GM10266 (cell line): ENCODE measurements around the gene SPATA21.
"Not testable (repeated sequence)": the region's sequence is repeated elsewhere in the genome, so short reads cannot be mapped to it uniquely, and the experiment has no call there.

Experiments used
- DNase-seq: peaks from one replicate; pipeline ENCODE4 v3.0.0; 2012; ENCODE audit errors: extremely low spot score
- CTCF ChIP-seq: IDR thresholded peaks from 2 replicates; pipeline ENCODE4 v1.5.1; 2012; ENCODE audit warnings: mild to moderate bottlenecking, low read depth; ENCODE audit not compliant: control insufficient read depth, insufficient read depth; ENCODE audit errors: missing control alignments

The SPATA21 gene

DNA sequence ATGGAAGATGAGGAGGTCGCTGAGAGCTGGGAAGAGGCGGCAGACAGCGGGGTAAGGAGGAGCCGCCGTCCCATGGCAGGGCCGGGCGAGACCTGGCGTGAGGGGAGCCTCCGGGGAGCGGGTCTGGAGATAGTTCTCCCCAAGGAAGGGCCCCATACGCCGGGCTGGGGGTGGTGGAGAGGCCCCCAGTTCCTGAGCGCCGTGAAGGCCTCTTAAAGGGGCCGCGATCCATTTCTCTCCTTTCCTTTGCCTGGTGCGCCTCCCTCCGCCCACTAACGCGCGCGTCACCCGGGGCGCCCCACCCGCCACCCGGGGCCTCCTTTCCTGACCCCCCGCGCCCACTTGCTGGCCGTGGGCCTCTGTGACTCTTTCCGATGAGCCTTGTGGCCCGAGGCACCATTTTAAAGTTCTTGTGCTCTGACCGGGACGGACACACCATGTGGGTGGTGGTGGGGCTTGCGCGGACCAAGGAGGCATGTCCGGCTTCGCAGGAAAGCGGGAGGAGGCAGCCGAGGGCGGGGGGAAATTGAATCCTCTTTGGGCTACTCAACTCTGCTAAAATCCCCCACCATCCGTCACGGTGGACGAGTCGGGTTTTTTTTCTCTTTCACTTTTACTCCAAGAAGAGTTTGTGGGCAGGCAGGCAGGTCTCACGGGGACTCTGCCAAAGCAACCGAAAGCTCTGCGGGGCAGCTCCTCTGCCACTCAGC lies 69.8 kb downstream of the SPATA21 start:
- no peak for TF ChIP-seq CTCF
- DNase-seq, result peak; percentile 76

- DNase-seq, result peak; percentile 89
- TF ChIP-seq CTCF, result no peak
These were observed 70.4 kb downstream of the SPATA21 start, which contains the start of gene SZRD1 for GRCh38 chr1:16366722-16367257. Gene SZRD1 (plus strand): TSS chr1:16367242. CDS start chr1:16367258, 16 bp downstream.

DNA sequence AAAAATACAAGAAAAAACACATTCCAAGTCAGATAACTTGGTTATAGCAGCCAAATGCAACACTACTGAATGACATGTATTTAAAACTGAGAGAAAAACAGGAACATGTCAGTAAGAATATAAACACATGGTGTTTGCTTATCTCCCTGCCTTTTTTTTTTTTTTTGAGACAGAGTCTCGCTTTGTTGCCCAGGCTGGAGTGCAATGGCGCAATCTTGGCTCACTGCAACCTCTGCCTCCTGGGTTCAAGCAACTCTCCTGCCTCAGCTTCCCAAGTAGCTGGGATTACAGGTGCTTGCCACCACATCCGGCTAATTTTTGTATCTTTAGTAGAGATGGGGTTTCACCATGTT lies 72.1 kb downstream of the SPATA21 start:
- DNase-seq, result not testable (repeated sequence)

DNA sequence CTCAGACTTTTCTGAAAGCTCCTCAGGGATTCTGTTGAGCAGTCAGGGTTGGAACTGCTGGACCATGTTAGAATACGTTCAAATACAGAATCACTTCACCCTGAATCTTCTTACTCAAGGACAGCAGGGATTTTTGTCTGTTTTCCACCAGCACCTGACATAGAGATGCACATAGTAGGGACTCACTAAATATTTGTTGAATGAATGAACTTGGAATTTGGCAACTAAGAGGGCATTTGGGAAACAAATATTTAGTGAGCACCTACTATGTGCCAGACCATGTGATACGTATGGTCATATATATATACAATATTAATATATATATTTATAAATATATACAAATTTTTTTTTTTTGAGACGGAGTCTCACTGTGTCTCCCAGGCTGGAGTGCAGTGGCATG lies 80.4 kb downstream of the SPATA21 start:
- no peak for TF ChIP-seq CTCF
- no peak for DNase-seq

DNA sequence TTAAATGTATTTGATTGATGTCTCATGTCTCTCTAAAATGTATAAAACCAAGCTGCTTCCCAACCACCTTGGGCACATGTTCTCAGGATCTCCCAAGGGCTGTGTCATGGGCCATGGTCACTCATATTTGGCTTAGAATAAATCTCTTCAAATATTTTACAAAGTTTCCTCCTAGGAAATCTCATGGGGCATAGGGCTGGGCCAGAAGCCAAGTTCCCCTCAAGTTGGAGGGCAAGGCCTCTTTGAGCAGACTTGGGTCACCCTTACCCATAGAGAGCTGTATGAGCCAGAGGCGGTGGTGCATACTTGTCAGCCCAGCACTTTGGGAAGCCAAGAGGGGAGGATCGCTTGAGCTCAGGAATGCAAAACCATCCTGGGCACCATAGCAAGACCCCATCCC lies 82.6 kb downstream of the SPATA21 start:
- TF ChIP-seq CTCF, result no peak
- no peak for DNase-seq

DNA sequence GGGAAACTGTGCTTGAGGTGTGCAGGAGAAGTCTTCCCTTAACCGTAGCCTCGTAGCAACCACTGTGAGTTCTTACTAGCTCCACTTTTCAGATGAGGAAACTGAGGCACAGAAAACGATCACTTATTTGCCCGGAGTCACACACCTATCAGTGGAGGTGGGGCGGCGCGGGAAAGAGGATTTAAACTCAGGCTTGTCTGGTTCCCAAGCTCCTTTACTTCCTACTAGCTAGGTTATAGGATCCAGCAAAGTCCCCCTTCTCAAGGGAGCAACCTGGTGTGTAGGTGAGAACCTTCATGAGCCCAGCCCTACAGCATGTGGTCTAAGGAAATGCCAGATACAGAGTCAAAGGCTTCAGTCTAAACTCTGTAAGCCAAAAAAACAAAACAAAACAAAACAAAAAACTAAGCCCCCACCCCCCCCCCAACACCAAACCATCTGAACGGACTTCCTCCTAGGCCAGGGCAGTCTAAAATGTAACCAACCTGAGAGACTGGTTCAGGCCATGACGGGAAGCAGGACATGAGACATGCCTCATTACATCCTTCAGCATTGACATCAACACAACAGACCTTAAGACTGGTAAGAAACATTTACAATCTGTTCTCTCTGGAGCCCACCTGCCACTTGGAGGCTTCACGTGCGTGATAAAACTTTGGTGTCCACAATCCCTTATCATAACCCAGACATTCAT lies 84.2 kb downstream of the SPATA21 start:
- DNase-seq, result no peak
- no peak for TF ChIP-seq CTCF

GRCh38 chr1:16351994-16352841 lies 85.0 kb downstream of the SPATA21 start, which contains the start of gene FBXO42:
Gene FBXO42 (minus strand): TSS chr1:16352480. CDS start chr1:16315418, 37,062 bp downstream.
- DNase-seq, result peak; percentile 93
- TF ChIP-seq CTCF, result peak; percentile 67
